PC-3 (cell line): Measurements from ENCODE around the gene TMEM63B. TPM values are rescaled to one million over a fixed set of nuclear protein-coding genes. Genes with fewer than 3 reads are reported as not detected.
"Not testable (repeated sequence)": the region's sequence is repeated elsewhere in the genome, so short reads cannot be mapped to it uniquely, and the experiment has no call there.

Experiments
- ATAC-seq: fragments of 200-7000 bp; cut with Tn5 transposase; 2 replicates; pipeline ENCODE4 v1.9.1; 2020; ENCODE audit warnings: mild to moderate bottlenecking, moderate library complexity
- BruUV-seq: library from RNA; stranded (reverse); fragments of 400-500 nt; replicated peaks from 2 replicates; lab custom pipeline; 2021; lab: Mats Ljungman, UMichigan
- CTCF ChIA-PET: fragments of 300-600 bp; sonication (Branson Sonifier 250); formaldehyde crosslinking; loops from one replicate; lab custom pipeline; 2022; ENCODE audit warnings: antibody characterized with exemption; lab: Charles Lee
- POLR2A ChIA-PET: fragments of 300-600 bp; sonication (Branson Sonifier 250); formaldehyde crosslinking; loops from one replicate; lab custom pipeline; 2022; ENCODE audit warnings: antibody characterized with exemption; ENCODE audit not compliant: unreplicated experiment; lab: Charles Lee
- DNase-seq: peaks from one replicate; pipeline ENCODE4 v3.0.0-alpha.2; 2015
- H2AFZ ChIP-seq: fragments of 300-600 bp; sonication (generic); 2 replicates; pipeline ENCODE4 v1.6.0; 2016; ENCODE audit warnings: antibody characterized with exemption, low read length
- H3F3A ChIP-seq: fragments of 300-600 bp; sonication (generic); one replicate; pipeline ENCODE4 v1.6.0; 2017; ENCODE audit warnings: antibody characterized with exemption, low read length, control low read depth, mild to moderate bottlenecking; ENCODE audit not compliant: unreplicated experiment
- H3K27ac ChIP-seq: fragments of 300-600 bp; sonication (generic); 2 replicates; pipeline ENCODE4 v1.5.1; 2016; ENCODE audit warnings: mild to moderate bottlenecking, low read length
- H3K27me3 ChIP-seq: fragments of 300-600 bp; sonication (generic); 2 replicates; pipeline ENCODE4 v1.6.1; 2016; ENCODE audit warnings: low read length, mixed read lengths
- H3K36me3 ChIP-seq: fragments of 300-600 bp; sonication (generic); 2 replicates; pipeline ENCODE4 v1.6.1; 2016; ENCODE audit warnings: low read depth, mixed run types, low read length, mixed read lengths
- H3K4me1 ChIP-seq: fragments of 300-600 bp; sonication (generic); 2 replicates; pipeline ENCODE4 v1.5.1; 2016; ENCODE audit warnings: low read length; ENCODE audit not compliant: insufficient read depth
- H3K4me2 ChIP-seq: fragments of 300-600 bp; sonication (generic); 2 replicates; pipeline ENCODE4 v1.6.0; 2016; ENCODE audit warnings: low read length
- H3K4me3 ChIP-seq: fragments of 300-600 bp; sonication (generic); 2 replicates; pipeline ENCODE4 v1.5.1; 2016; ENCODE audit warnings: mild to moderate bottlenecking, low read length, mixed read lengths
- H3K79me2 ChIP-seq: fragments of 300-600 bp; sonication (generic); 2 replicates; pipeline ENCODE4 v1.6.1; 2017; ENCODE audit warnings: low read length, mixed read lengths
- H3K9ac ChIP-seq: fragments of 300-600 bp; sonication (generic); 2 replicates; pipeline ENCODE4 v1.6.0; 2016; ENCODE audit warnings: mild to moderate bottlenecking, low read length
- H3K9me2 ChIP-seq: fragments of 300-600 bp; sonication (generic); replicated peaks from 2 replicates; pipeline ENCODE4 v1.6.1; 2016; ENCODE audit warnings: mixed run types, low read length, mixed read lengths
- H3K9me3 ChIP-seq: fragments of 300-600 bp; sonication (generic); 2 replicates; pipeline ENCODE4 v1.6.1; 2016; ENCODE audit warnings: low read length, mixed read lengths
- H4K20me1 ChIP-seq: fragments of 300-600 bp; sonication (generic); 2 replicates; pipeline ENCODE4 v1.6.1; 2016; ENCODE audit warnings: low read length, mixed read lengths
- CTCF ChIP-seq: fragments of 300-600 bp; sonication (generic); conservative IDR thresholded peaks from 2 replicates; pipeline ENCODE4 v1.5.1; 2017; ENCODE audit warnings: antibody characterized with exemption, low read depth, mild to moderate bottlenecking, low read length
- EZH2 ChIP-seq: fragments of 300-600 bp; sonication (generic); IDR thresholded peaks from one replicate; pipeline ENCODE4 v1.6.1; 2017; ENCODE audit warnings: antibody characterized with exemption, mild to moderate bottlenecking, low read length; ENCODE audit not compliant: unreplicated experiment
- EZH2phosphoT487 ChIP-seq: fragments of 300-600 bp; sonication (generic); IDR thresholded peaks from 2 replicates; pipeline ENCODE4 v1.6.1; 2018; ENCODE audit warnings: mild to moderate bottlenecking, antibody characterized with exemption, low read length, borderline replicate concordance
- intact Hi-C: fragments of 100-400 bp; cut with micrococcal nuclease; formaldehyde crosslinking; loops from 2 replicates; pipeline ENCODE4 v1.9.0; 2023
- total RNA-seq: library from RNA; depleted of rRNA; stranded (reverse); fragments of >200 nt; gene quantifications from 2 replicates; pipeline ENCODE4 v1.2.3, GENCODE V29; 2014

Gene TMEM63B
- total RNA-seq, 1 experiment from 2014 or later: 23.6 TPM

GRCh38 chr6:44180406-44180805, 53.1 kb downstream of the TMEM63B start:
- Histone ChIP-seq H3K9me2 (no peaks in the 10 kb centered on the region), H3K36me3 (no peaks in the 10 kb centered on the region), H3K4me1 (peaks cover 17% of the 10 kb centered on the region), H3K9ac (no peak overlapping the region), H3K27me3 (no peaks in the 10 kb centered on the region), H4K20me1 (no peaks in the 10 kb centered on the region), H3K79me2 (no peaks in the 10 kb centered on the region), H3K27ac (no peak overlapping the region), H3K9me3 (no peaks in the 10 kb centered on the region), H3F3A (no peaks in the 10 kb centered on the region), H2AFZ (no peak overlapping the region), H3K4me2 (no peak overlapping the region), H3K4me3 (no peak overlapping the region)
- TF ChIP-seq EZH2 (no peak), CTCF (no peak), EZH2phosphoT487 (no peak)
- ATAC-seq: no peak
- CTCF ChIA-PET: interaction anchor here (0.6 kb wide), 1 partner anchor 88 kb away, joined by 10 read pairs; no protein-coding TSS in a partner anchor
- POLR2A ChIA-PET: no interaction called here
- no TSS peak for BruUV-seq
- intact Hi-C loops: no loop called here
- DNase-seq: no peak

GRCh38 chr6:44180886-44181285, 53.5 kb downstream of the TMEM63B start:
- POLR2A ChIA-PET: no interaction called here
- CTCF ChIA-PET: interaction anchor here (0.6 kb wide), 1 partner anchor 88 kb away, joined by 10 read pairs; no protein-coding TSS in a partner anchor
- Histone ChIP-seq H3K4me3 (no peak overlapping the region), H3K9me2 (no peaks in the 10 kb centered on the region), H3K4me2 (no peak overlapping the region), H3K9me3 (no peaks in the 10 kb centered on the region), H3K27ac (no peak overlapping the region), H3K4me1 (peaks cover 17% of the 10 kb centered on the region), H3K9ac (no peak overlapping the region), H4K20me1 (no peaks in the 10 kb centered on the region), H3K27me3 (no peaks in the 10 kb centered on the region), H3K79me2 (no peaks in the 10 kb centered on the region), H3F3A (no peaks in the 10 kb centered on the region), H3K36me3 (no peaks in the 10 kb centered on the region), H2AFZ (no peak overlapping the region)
- no peak for DNase-seq
- intact Hi-C loops: no loop called here
- ATAC-seq: no peak
- no peak for TF ChIP-seq EZH2phosphoT487
- no peak for TF ChIP-seq EZH2
- TF ChIP-seq CTCF: no peak
- no TSS peak for BruUV-seq

GRCh38 chr6:44181784-44182183, 54.4 kb downstream of the TMEM63B start:
- ATAC-seq, CTCF ChIA-PET, H3K27me3 ChIP-seq, POLR2A ChIA-PET, H4K20me1 ChIP-seq, H3K4me2 ChIP-seq, H3K9me3 ChIP-seq, H3K4me3 ChIP-seq, H3K36me3 ChIP-seq, DNase-seq, H3K27ac ChIP-seq, H3K9me2 ChIP-seq, H3K9ac ChIP-seq, H3K79me2 ChIP-seq, BruUV-seq, H3F3A ChIP-seq, H2AFZ ChIP-seq, intact Hi-C loops: not testable (repeated sequence)
- peaks cover 17% of the 10 kb centered on the region for H3K4me1 ChIP-seq
